Hindlimb muscle (tissue), 1 donor: ENCODE measurements around the gene RAC2. TPM values are rescaled to one million over a fixed set of nuclear protein-coding genes. Genes with fewer than 3 reads are reported as not detected.

Source experiments
- DNase-seq: peaks from one replicate; pipeline ENCODE4 v3.0.0-alpha.2; 2013
- polyA plus RNA-seq: library from polyadenylated mRNA; unstranded; fragments of 120-200 nt; gene quantifications from one replicate; pipeline ENCODE4 v1.2.1, GENCODE V29; 2013; ENCODE audit not compliant: insufficient read length

Gene RAC2
- polyA plus RNA-seq, 1 donor, result 5.6 TPM

DNA sequence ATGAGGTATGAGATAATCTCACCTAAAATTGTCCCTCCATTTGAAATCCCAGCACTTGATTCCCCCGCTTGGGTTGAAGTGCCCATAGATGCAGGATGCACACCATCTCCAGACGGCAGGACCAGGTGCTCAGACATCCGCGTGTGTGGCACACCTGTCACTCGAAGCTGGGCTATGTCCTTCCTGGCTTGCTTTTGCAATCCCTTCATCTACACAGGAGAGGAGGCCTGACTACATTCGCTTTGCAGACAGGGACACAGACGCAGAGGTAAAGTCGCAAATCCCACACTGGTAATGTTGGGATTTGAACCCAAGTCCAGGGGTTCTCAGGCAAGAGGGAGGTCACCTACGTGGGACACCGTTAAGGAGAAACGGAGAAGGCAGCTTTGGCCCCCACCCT lies 31.1 kb upstream of the RAC2 start:
- DNase-seq, result no peak

DNA sequence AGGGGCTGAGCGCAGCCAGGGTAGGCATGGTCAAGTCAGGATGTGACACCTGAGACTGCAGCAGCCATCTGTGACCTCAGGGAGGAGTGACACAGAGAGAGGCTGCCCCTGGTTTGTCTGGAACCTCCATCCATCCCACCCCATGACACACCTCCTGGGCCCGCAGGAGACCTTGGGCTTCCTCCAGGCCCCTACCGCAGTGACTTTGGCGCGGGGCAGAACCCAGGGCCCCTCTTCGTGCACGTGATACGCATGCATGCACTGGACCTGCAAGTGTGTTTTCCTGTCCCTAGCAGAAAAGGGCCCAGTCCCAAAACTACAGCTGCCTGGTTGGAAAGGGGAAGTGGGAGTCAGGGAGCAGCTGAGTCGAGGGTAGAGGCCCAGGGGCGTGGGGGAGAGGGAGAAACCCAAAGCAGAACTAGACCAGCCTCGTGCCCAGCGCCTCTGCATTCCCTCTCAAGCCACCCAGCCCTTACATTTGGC lies 30.4 kb upstream of the RAC2 start:
- peak; percentile 45 for DNase-seq

DNA sequence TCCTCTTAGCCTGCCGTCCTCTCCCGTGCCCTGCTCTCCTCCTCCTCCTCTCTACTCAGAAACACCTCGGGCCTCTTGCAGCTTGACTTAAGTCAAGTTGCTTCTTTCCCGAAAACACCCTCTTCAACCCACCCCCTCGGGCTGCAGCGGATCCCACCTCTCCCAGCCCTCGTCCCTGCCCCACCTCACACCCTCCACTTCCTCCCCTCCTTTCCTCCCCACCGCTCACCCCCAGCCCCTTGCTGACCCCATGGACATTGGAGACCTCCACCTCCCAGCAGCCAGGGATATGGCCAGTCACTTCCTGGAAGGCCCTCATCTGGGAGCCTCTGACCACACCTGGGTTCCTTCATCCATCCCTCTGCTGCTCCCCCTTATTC lies 29.8 kb upstream of the RAC2 start:
- no peak for DNase-seq

DNA sequence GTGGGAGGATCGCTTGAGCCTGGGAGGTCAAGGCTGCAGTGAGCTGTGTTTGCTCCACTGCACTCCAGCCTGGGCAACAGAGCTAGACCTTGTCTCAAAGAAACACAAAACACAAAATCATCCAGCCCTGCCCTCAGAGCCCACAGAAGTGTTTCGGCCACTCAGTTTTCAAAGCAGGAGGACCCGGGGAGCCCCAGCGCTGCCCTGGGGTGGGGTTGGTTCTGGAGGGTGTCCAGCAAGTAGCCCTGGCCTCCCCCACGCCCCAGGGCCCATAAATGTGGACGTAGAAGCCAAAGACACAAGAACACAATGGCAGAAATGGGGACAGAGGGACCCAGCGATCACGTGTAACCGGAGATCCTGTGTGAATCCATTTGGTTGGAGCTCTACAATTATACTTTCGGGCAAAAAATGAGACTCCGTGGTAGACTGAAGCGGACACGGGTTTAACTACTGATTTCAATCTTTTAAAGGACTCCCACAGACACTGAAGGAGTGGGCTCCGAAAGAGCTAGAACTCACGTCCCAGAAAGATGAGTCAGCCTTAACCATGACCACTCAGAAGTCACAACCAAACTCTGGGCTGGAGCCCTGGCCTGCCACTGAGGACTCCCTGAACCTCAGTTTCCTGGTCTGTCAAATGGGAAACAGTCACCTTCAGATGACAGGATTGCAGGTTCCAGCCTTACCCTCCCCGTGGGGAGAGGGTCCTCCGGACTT lies 29.2 kb upstream of the RAC2 start:
- DNase-seq, result no peak

DNA sequence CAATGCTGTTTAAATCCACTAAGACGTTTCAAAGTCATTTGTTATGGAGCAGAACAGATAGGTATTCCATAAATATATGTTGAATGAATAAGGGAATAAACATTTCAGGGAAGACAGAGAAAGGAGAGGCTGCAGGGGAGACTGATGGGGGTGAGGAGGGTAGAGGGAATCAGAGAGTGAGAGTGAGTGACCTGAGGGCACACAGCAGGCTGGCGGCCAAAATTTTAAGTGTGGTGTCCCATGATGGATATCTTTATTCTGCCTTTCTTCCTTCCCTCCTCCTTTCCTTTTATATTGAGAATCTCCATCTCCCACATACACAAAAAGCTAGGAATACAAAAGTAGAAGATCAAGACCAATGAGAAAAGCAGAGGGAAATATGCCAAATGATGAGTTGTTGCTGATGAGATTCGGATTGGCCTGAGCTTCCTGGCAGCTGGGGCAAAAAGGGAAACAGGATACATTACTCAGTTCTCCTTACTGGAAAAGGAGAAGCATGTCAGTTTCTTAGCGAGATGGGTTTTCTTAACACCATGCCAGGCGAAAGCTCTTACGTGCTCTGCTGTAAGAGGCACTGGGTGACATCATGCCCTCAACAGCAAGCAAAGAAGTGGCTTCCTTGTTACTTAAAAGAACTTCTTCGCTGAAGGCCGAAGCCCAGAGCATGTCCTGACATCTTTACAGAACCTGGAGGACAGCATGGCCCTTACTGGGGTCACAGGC lies 27.0 kb upstream of the RAC2 start:
- DNase-seq, result no peak

DNA sequence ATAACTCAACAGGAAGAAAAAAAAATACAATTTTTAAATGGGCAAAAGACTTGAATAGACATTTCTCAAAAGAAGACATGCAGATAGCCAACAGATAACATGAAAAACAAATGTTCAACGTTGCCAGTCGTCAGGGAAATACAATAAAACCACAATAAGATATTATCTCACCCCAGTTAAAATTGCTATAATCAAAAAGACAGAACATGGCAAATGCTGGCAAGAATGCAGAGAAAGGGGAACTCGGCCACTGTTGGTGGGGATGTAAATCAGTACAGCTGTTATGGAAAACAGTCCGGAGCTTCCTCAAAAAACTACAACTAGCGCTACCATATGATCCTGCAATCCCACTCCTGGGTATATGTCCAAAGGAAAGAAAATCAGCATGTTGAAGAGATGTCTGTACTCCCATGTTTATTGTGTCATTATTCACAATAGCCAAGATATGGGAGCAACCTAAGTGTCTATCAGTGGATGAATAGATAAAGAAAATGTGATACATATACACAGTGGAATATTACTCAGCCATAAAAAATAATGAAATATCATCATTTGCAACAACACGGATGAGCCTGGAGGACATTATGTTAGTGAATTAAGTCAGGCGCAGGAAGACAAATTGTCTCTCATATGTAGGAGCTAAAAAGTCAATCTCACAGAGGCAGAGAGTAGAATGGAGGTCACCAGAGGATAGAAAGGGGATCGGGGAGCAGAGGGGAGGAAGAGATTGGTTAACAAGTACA lies 26.0 kb upstream of the RAC2 start:
- DNase-seq, result no peak

DNA sequence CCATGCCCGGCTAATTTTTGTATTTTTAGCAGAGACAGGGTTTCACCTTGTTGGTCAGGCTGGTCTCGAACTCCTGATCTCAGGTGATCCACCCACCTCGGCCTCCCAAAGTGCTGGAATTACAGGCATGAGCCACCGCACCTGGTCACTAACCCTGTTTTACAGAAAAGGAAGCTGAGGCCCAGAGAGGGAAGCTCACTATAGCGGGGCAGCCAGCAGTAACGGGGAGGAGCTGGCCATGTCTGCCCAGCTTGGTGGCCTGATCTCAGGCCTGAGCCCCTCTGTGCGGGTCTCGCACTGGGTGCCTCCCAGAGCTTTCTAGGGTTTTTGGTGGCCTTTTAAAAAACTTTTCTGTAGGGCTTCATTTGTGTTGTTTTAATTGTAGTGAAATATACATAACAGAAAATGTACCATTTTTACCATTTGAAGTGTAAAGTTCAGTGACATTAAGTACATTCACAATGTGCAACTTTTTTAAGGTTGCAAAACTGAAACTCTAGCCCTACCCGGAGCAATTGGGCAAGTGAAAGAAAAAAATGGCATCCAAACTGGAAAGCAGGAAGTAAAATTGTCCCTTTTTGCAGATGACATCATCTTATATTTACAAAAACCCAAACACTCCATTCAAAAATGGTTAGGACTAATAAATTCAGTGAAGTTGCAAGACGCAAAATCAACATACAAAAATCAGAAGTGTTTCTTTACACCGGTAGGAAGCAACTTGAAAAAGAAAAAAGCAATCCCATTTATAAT lies 23.8 kb upstream of the RAC2 start:
- no peak for DNase-seq

DNA sequence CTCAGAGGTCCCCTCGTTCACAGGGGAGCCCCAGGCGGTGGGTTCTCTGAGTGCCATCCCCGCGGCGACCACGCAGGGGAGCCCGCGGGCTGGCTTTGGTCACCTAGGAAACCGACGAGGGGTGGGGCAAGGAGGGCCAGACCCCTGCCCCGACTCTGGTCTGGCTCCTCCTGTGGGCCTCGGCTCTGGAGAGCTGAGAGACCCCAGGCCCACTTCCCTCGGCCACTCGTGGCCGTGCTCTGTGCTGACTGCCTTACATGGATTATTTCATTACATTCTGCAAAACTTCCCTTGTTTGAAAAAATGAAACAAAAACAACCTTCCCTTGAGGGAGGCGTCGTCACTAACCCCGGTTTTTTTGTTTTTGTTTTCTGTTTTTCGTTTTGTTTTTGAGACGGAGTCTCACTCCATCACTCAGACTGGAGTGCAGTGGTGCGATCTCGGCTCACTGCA lies 23.1 kb upstream of the RAC2 start:
- peak; percentile 62 for DNase-seq

DNA sequence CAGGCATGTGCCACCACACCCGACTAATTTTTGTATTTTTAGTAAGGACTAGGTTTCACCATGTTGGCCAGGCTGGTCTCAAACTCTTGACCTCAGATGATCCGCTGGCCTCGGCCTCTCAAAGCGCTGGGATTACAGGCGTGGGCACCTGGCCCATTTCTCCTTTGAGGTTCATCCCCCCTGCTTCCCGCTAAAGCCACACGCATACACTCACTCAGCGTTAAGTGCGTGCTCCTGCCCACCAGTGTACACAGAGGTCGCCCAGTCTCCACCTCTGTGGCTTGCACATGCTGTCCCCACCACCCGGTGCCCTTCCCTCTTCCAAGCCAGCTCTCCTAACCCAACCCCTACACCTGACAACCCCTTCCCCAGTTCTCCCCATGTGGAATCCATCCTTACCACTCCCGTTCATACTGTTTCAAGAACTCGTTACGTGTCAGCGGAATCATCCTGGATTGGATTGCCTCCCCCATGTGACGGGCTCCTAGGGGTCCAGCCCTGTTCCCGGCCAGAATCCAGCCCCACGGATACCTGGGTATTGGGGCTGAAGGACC lies 22.6 kb upstream of the RAC2 start:
- no peak for DNase-seq

DNA sequence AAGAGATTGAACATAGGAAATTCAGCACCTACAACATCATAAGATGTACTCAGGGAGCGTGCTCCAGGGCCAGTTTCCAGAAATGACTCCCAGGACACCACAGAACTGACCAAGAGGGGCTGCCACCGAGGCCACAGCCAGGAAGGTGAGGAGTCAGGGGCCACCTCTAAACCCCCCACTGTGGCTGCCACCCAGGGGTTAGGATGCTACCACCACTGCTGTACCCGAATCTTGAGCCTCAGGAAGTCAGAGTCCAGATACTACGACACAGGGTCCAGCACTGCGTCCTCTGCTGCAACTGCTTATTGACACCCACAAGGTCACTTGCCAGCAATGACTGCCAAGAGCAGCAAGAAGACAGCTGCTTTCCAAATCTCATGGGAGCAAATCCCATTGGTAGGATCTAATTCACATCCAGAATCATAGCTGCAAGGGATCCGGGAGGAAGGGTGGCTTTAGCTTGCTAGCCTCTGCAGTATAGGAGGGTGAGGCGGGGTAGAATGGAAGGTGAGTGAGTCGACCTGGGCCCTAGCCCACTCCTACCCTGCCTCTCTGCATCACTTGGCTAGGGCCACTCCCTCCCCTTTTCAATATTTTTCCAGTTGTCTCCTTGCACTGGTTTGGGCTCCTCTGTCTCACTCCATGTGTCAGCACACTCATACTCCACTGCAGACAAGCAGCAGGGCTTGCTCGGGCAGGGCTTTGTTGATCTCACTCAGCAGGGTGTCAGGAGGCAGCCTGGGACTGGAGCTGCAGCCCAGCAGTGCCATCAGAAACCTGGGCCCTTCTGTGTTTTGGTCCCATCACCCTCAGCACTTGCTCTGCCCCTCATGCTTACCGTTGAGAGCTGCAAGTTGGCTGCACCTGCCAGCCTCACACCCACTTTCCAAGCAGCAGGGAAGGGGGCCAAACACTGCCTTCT lies 20.2 kb upstream of the RAC2 start:
- DNase-seq, result no peak

DNA sequence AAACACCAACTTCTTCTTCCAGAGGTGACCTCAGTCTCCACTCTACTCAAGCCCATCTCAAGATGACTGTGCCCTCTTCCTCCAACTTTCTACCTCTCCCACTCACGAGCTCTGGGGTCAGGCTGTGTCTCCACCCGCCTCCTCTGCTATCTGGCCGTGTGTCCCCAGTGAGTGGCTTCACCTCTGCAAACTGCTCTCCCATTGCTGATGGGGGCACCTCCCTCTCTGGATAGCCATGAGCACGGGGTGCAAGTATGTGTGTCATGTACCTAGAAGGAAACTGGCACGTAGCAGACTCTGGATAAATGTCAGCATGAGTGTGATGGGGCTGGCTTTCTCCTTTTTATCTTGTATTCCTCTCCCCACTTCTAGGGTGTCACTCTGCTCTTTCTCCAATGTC lies 18.3 kb upstream of the RAC2 start:
- DNase-seq, result no peak

DNA sequence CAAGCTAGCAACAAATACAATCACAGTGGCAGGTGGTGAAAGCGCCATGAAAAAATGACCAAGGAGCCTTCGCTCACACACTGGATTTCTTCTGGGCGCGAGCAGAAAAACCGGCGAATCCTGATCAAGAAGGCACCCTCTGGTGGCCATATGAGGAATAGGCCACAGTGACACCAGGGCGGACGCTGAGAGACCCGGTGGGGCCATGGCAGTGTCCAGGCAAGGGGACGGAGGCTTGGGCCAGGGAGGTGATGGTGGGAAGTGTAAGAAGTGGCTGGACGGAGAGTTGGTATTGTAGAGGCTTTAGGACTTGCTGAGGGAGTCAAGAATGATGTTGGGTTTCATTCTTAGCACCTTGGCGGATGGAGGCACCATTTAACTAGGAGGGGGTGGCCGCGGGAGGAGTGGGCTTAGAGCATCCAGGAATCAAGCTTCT lies 16.9 kb upstream of the RAC2 start:
- no peak for DNase-seq

DNA sequence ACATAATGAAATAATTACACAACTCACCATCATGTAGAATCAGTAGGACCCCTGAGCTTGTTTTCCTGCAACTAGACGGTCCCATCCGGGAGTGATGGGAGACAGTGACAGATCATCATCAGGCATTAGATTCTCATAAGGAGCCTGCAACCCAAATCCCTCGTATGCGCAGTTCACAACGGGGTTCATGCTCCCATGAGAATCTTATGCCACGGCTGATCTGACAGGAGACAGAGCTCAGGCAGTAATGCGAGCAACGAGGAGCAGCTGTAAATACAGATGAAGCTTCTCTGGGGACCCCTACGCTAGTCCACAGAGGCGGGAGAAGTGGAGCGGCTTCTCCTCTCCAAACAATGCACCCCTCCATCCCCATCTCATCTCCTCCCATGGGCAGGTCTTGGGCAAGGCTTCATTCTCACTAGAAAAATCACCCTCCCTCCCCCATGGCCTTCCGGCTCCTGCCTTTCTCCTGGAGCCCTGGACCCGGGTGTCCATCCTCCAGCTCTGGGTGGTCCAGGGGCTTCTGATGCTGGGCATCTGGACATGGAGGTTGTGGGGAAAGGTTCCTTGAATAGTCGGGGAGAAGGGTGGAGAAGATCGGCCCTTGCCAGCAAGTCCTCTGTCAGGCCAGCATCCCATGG lies 16.2 kb upstream of the RAC2 start:
- no peak for DNase-seq

DNA sequence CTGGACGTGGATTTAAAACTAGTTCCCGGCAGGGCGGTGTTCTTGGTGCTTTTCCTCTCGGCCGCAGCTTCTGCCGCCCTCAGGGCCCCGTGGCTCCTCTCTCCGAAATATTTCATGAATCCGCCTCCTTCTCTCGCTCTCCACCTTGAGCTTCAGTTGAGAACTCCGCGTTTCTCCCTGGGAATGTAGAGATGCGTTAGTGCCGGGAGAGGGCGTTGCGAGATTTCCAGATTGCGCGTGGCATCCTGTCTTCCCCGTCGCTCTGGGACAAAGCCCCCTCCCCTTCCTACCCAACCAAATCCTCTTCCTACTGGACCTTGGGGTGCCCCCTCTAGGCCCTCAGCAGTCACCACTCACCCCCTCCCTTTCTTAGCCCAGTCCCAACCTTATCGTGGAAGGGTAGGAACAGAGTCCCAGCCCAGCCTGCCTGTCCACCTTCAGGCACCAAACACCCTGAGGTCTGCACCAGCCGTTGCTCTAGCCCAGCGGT lies 15.5 kb upstream of the RAC2 start:
- no peak for DNase-seq

DNA sequence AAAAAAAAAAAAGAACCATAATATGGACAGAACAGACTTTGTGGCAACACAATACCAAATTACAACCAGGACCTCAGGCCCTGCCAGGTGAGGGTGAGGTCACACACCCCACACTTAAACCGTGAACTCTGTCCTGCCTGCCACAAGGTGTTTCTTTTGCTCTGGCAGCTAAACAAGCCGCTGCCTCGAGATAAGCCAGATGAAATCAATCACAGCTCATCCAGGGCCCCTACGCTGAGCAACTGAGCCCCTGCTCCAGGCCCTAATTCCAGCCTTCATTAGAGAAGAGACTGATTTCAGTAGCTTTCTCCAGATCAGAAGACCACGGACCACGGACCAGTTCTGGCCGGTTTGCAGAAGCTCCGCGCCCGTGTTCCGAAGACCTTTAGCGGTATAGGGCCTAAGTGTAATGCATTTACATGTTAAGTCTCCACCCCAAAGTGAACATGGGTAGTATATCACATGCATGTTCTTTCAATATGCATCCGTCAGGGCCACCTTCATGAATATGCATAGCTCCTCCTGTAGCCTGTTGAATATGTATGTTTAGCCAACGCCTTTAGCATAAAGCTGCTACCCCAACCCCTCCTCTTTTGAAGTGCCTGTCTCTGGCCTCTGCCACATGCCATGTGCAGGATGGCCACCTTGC lies 14.8 kb upstream of the RAC2 start:
- no peak for DNase-seq

DNA sequence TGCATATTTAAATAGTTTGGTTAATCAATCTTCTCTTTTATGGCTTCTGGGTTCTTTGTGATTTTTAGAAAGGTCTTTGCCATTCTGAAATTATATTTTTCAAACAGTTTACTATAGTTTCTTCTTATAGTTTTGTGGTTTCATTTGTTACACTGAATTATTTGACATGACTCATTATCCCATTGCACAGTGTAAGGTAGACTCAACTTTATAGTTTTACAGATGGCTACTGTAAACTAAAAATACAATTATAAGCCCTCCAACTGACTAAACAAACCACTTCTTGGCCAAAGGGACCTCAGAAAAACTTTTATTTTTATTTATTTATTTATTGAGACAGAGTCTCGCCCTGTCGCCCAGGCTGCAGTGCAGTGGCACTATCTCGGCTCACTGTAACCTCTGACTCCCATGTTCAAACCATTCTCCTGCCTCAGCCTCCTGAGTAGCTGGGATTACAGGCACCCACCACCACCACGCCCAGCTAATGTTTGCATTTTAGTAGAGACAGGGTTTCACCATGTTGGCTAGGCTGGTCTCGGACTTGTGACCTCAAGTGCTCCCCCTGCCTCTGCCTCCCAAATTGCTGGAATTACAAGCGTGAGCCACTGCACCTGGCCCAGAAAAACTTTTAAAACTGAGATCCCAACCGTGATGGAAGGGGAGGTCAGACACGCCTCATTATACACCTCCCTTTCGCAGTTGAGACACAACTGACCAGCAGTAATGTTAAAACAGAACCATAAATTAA lies 14.1 kb upstream of the RAC2 start:
- DNase-seq, result no peak

DNA sequence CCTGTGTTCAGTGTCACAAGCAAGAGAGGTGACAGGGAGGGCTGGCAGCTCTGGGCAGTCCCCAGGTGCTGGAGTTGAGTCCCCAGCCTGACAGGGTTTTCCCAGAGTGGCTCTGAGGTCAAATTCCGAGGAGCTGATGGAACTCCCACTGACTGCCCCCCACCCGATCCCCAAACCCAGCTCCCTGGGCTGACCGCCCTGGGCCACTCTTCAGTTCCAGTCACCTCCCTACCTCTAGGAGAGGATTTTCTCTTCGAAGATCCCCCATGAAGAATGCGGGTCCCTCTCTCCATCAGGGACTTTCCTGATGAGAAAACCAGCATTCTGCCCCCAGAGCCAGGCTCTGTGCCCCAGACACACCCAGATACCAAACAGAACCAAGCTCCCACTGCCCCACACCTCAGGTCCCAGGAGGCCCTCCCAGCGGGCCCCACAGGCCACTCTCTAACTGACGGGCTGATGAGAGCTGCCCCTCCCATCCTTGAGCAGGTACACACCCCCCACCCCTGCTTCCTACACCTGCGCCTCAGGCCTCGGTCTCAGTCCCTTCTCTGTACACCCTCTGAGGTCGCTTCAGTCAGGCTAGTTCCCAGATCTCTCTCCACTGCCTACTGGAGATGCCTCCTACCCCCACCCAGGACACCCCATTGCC lies 12.1 kb upstream of the RAC2 start:
- DNase-seq, result no peak

DNA sequence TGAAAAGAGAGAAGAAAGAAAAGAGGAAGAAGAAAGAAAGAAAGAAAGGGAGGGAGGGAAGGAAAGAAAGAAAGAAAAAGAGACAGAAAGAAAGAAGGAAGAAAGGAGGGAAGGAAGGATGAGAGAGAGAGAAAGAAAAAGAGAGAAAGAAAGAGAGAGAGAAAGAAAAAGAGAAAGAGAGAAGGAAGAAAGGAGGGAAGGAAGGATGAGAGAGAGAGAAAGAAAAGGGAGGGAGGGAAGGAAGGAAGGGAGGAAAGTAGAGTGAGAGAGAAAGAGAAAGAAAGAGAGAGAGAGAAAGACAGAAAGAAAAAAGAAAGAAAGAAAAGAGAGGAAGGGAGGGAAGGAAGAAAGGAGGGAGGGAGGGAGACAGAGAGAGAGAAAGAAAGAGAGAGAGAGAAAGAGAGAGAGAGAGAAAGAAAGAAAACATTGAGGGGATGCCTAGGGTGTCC lies 11.5 kb upstream of the RAC2 start:
- DNase-seq, result no peak

DNA sequence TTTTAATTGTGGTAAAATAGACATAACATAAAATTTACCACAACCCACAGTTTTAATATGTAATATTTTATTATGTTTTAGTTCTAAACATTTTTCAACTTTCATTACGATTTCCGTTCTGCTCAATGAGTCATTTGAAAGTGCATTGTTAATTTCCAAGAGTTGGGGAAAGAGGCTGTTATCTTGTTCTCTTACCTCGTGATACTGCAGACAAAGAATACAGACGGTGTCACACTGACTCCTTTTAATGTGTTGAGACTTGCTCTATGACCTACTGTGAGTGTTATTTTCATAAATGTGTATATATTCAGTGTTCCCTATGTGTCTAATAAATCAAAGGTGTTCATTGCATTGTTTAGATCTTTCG lies 10.8 kb upstream of the RAC2 start:
- DNase-seq, result no peak
